ENCODE results near the gene SPSB1.
A peak's percentile ranks its signal among the peaks of the same experiment; 100 is the strongest.

SPSB1 gene

GRCh38 chr1:9391620-9392019 is 98.9 kb downstream of the SPSB1 start:
- no peak for DNase-seq (ENCODE audit: low spot score)

- no peak for DNase-seq (ENCODE audit: low spot score)
Measured at GRCh38 chr1:9394010-9394409, 101.3 kb downstream of the SPSB1 start.

- DNase-seq (ENCODE audit: low spot score), result no peak
Measured at GRCh38 chr1:9395018-9395417, 102.3 kb downstream of the SPSB1 start.

GRCh38 chr1:9397047-9397446 is 104.4 kb downstream of the SPSB1 start:
- DNase-seq (ENCODE audit: low spot score), result no peak

- no peak for DNase-seq (ENCODE audit: low spot score)
Measured at GRCh38 chr1:9397997-9398526, 105.4 kb downstream of the SPSB1 start.

GRCh38 chr1:9399510-9400424 is 107.1 kb downstream of the SPSB1 start:
- DNase-seq (ENCODE audit: low spot score), result no peak

GRCh38 chr1:9400425-9401079 is 107.9 kb downstream of the SPSB1 start:
- no peak for DNase-seq (ENCODE audit: low spot score)

GRCh38 chr1:9401080-9401453 is 108.4 kb downstream of the SPSB1 start:
- no peak for DNase-seq (ENCODE audit: low spot score)

- DNase-seq (ENCODE audit: low spot score), result no peak
Measured at GRCh38 chr1:9402256-9402616, 109.5 kb downstream of the SPSB1 start.

- DNase-seq (ENCODE audit: low spot score), result no peak
Measured at GRCh38 chr1:9402717-9403225, 110.1 kb downstream of the SPSB1 start.

- no peak for DNase-seq (ENCODE audit: low spot score)
Measured at GRCh38 chr1:9404117-9404914, 111.6 kb downstream of the SPSB1 start.

GRCh38 chr1:9406111-9406510 is 113.4 kb downstream of the SPSB1 start:
- no peak for DNase-seq (ENCODE audit: low spot score)

GRCh38 chr1:9410737-9411297 is 118.1 kb downstream of the SPSB1 start:
- DNase-seq (ENCODE audit: low spot score), result no peak

- peak; percentile 51 for DNase-seq (ENCODE audit: low spot score)
Measured at GRCh38 chr1:9413071-9413876, 120.6 kb downstream of the SPSB1 start.

- no peak for DNase-seq (ENCODE audit: low spot score)
Measured at GRCh38 chr1:9413877-9414213, 121.2 kb downstream of the SPSB1 start.

GRCh38 chr1:9416506-9416905 is 123.8 kb downstream of the SPSB1 start:
- no peak for DNase-seq (ENCODE audit: low spot score)

- no peak for DNase-seq (ENCODE audit: low spot score)
Measured at GRCh38 chr1:9416918-9417500, 124.3 kb downstream of the SPSB1 start.

GRCh38 chr1:9417695-9418094 is 125.0 kb downstream of the SPSB1 start:
- DNase-seq (ENCODE audit: low spot score), result no peak

- DNase-seq (ENCODE audit: low spot score), result no peak
Measured at GRCh38 chr1:9418851-9419250, 126.2 kb downstream of the SPSB1 start.
